GM18519 (cell line): Measurements from ENCODE around the gene CRK.
A peak's percentile ranks its signal among the peaks of the same experiment; 100 is the strongest.
"Not testable (repeated sequence)": the region's sequence is repeated elsewhere in the genome, so short reads cannot be mapped to it uniquely, and the experiment has no call there.

Experiments used
- ATAC-seq: cut with Tn5 transposase; IDR thresholded peaks from one replicate; pipeline ENCODE4 v1.9.1; 2021; ENCODE audit warnings: mild to moderate bottlenecking, moderate library complexity; ENCODE audit not compliant: unreplicated experiment, low FRiP score

Gene CRK

GRCh38 chr17:1469231-1469852 lies 13.3 kb upstream of the CRK start:
- ATAC-seq, result no peak

GRCh38 chr17:1467898-1468492 lies 12.0 kb upstream of the CRK start:
- ATAC-seq, result no peak

DNA sequence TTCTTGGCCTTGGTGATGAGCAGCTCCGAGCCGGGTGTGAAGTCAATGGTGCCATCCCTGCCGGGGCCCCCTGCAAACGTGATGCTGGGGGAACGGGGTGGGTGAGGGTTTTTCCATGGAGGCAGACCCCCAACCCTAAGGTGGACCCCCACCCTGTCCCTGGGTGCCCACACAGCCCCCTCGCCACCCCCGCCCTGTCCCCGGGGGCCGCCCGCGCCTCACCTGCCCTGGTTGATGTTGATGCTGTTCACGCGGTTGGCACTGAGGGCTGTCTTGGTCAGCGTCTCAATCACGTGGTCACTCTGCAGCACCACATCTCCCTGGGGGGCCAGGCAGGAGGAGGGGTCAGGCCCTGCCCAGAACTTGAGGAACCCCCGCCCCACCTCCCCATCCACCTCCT lies 11.2 kb upstream of the CRK start:
- no peak for ATAC-seq

GRCh38 chr17:1464186-1464585 lies 8.2 kb upstream of the CRK start:
- no peak for ATAC-seq

DNA sequence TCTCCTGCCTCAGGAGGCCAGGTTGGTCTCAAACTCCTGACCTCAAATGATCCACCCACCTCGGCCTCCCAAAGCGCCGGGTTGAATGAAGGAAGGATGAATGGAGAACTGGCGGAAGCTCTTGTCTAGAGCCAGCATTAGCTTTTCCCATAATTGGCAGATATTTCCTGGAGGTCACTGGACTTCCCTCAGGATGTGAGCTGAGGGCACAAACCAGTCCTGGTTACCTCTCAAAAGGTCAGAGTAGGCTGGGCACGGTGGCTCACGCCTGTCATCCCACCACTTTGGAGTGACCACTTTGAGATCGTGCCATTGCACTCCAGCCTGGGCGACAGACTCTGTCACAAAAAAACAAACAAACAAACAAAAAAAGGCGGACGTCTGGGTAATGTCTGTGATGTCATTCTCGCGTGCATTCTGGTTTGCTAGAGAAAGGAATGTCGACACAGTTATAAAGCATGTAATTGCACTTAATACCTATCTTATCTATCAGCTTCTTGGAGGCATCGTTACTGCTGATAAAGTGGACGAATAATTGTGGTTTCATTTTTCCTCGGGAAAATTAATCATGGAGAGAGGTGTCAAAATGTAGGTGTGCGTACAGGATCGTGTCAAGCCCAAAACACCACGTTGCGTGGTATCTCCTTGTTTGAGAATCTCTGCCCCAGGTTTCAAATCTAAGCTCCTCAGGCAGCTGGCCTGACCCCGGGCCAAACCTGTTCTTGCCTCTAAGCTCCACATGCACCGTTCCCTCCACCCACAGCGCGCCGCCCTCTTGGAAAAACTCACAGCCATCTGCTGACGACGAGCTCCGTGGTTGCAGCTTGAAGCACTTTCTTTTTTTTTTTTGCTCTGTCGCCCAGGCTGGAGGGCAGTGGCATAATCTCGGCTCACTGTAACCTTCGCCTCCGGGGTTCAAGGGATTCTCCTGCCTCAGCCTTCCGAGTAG lies 6.4 kb upstream of the CRK start:
- ATAC-seq, result no peak

DNA sequence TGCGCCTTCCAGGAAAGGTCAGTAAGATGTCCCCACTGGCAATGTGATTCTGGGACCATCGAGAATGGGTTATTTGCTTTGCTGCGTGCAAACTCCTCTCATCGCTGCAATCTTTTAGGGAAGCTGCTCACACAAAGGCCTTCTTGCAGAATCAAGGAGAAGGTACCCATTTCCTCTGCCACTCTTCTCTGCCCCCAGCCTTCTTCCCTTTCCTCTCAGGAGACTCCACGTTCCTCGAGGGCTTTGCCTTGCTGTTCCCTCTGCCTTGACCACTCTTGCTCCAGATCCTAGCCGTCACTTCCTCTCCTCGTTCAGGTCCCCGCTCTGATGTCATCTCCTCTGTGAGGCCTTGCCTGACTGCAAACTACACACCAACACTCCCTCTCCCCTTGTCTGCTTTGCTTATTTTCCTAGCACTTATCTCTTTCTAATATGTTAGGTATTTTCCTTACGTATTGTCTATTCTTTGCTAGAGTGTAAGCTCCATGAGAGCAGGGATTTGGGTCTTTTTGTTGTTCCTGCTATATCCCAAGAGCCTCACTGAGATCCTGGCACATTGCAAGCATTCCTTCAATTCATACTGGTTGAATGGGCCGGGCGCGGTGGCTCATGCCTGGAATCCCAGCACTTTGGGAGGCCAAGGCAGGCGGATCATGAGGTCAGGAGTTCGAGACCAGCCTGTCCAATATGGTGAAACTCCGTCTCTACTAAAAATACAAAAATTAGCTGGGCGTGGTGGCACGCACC lies 5.3 kb upstream of the CRK start:
- no peak for ATAC-seq

- no peak for ATAC-seq
Measured at GRCh38 chr17:1460233-1460632, 4.2 kb upstream of the CRK start.

GRCh38 chr17:1455291-1455796 lies 688 bp downstream of the CRK start:
- ATAC-seq, result peak; percentile 10

DNA sequence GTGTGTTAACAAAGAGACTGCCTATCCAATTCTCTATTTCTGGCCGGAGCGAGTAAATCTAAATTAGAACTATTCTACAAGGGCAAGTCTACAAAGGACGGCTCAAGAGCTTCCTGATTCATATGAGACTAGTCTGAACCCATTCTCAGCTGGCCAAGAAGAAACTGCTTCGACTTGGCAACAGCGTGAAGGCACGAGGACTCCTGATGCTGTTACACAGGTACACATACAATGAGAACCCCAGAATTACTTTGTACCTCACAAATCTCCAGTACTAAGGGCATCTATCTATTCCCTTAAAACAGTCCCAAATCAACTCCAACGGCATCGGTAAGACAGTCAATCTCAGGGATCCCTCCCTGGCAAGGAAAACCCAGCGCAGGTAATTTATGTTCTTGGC lies 1.5 kb downstream of the CRK start:
- no peak for ATAC-seq

DNA sequence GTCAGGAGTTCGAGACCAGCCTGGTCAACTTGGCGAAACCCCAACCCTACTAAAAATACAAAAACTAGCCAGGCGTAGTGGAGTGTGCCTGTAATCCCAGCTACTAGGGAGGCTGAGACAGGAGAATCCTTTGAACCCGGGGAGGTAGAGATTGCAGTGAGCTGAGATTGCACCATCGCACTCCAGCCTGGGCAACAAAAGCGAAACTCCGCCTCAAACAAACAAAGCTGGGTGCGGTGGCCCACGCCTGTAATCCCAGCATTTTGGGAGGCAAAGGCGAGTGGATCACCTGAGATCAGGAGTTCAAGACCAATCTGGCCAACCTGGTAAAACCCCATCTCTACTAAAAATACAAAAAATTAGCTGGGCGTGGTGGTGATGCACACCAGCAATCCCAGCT lies 2.3 kb downstream of the CRK start:
- not testable (repeated sequence) for ATAC-seq

DNA sequence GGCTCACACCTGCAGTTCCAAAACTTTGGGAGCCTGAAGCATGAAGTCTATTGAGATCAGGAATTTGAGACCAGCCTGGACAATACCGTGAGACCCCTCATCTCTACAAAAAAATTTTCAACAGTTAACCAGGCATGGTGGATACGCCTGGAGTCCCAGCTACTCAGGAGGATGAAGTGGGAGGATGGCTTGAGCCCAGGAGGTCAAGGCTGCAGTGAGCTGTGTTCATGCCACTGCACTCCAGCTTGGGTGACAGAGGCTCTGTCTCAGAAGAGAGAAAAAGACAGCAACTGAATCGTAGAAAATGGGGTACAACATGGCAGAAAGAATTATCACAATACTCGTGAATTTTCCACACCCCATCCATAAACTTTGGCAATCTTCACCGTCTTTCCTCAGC lies 3.2 kb downstream of the CRK start:
- ATAC-seq, result no peak

- ATAC-seq, result not testable (repeated sequence)
Measured at GRCh38 chr17:1450261-1450660, 5.8 kb downstream of the CRK start.

DNA sequence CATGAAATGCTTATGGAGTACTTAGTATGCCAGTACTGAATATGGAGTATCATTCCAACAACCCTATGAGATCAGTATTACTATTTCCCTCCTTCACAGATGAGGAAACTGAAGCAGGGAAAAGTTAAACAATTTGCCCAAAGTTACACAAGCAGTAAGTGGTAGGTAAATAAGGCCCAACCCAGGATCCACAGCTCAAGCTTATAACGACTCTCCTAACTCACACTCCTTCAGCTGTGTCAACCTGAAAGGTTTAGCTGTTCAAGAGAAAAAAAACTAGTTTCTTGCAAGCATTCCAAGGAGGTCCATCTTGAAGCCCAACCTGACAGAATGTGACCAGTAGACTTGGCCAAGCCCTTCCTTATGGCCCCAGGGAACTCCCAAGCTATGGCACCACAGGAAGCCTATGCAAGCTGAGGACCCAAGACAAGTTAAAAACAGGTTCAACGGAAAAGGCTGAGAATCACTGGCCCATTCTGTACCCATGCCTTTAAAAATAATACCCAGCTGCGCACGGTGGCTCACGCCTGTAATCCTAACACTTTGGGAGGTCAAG lies 6.5 kb downstream of the CRK start:
- ATAC-seq, result no peak

DNA sequence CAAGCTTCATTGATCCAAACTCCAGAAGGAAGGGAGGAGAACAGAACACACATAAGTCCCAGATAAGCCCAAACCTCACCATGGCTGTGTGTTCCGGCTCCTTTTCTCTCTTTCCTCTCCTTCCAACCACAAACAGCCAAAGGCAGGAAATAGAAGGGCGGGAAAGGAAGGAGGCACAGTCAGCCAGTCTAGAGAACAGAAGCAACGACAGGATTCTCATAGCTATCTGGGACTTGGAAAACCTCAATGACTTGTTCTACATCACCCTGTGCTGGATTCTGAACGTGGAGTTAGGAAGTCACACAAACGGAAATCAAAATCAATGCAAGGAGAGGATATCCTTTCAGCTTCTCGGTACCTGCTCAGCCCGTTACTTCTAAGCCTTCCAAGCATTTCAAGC lies 9.0 kb downstream of the CRK start:
- no peak for ATAC-seq

DNA sequence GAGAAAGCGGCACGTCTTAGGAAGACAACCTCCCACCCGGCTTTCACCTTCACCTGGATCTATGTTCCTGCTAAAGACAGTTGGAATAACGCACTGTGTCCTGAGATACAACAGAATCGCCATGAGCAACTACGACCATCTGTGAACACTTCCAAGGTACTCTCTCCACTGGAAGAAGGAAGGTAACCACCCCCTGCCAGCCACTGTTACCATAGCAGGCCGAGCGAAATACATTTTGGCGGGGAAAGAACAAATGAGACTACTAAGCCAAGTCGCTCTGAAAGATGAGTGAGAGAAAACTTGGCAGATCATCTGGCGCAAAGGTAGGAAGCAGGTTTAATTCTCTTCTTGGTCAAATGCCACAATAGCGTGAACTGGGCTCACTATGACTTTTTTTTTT lies 9.8 kb downstream of the CRK start:
- no peak for ATAC-seq

DNA sequence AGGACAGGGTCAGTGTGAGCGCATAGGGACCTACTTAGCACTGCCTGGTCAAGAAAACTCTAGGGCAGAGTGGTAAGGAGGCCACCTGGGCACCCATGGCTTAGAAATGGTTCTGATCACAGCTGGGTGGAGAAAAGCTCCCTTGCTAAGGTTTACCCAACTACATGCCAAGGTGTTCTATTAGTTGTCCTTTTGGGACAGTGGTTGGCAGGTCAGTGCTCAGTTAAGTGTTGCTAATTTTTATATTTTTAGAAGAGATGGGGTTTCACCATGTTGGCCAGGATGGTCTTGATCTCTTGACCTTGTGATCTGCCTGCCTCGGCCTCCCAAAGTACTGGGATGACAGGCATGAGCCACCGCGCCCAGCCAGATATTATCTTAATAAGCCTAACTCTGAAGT lies 10.3 kb downstream of the CRK start:
- not testable (repeated sequence) for ATAC-seq

DNA sequence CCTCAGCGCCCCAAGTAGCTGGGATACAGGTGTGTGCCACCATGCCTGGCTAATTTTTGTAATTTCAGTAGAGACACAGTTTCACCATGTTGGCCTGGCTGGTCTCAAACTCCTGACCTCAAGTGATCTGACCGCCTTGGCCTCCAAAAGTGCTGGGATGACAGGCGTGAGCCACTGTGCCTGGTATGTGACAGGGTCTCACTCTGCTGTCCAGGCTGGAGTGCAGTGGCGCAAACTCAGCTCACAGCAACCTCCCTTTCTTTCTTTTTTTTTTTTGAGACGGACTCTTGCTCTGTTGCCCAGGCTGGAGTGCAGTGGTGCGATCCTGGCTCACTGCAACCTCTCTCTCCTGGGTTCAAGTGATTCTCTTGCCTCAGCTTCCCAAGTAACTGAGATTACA lies 13.3 kb downstream of the CRK start:
- not testable (repeated sequence) for ATAC-seq

DNA sequence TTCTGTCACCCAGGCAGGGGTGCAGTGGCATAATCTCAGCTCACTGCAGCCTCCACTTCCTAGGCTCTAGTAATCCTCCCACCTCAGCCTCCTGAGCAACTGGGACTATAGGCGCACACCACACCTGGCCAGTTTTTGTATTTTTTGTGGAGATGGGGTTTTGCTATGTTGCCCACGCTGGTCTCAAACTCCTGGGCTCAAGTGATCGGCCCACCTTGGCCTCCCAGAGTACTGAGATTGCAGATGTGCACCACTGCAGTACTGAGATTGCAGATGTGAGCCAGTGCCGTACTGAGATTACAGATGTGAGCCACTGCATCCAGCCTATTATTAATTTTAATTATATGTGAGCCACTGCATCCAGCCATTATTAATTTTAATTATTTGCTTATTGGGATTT lies 13.8 kb downstream of the CRK start:
- no peak for ATAC-seq

GRCh38 chr17:1440921-1441320 lies 15.1 kb downstream of the CRK start:
- no peak for ATAC-seq

DNA sequence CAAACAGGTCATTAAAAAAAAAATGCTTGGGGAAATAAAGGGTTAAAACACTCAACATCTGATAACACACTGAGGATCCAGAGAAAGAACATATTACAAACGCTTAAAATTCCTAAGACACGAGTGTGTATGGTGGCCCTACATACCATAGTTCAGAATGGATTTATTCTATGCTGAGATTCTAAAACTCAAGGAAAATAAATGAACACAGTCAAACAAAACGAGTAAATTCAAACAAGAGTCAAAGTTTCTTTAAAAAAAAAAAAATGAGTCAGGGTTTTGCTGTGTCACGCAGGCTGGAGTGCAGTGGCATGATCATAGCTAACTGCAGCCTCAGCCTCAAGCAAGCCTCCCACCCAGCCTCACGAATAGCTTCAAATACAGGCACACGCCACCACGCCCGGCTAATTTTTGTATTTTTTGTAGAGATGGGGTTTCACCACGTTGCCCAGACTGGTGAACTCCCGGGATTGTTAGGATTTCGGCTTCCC lies 17.4 kb downstream of the CRK start:
- ATAC-seq, result no peak
